ENCODE results near the gene RESF1.

DNA sequence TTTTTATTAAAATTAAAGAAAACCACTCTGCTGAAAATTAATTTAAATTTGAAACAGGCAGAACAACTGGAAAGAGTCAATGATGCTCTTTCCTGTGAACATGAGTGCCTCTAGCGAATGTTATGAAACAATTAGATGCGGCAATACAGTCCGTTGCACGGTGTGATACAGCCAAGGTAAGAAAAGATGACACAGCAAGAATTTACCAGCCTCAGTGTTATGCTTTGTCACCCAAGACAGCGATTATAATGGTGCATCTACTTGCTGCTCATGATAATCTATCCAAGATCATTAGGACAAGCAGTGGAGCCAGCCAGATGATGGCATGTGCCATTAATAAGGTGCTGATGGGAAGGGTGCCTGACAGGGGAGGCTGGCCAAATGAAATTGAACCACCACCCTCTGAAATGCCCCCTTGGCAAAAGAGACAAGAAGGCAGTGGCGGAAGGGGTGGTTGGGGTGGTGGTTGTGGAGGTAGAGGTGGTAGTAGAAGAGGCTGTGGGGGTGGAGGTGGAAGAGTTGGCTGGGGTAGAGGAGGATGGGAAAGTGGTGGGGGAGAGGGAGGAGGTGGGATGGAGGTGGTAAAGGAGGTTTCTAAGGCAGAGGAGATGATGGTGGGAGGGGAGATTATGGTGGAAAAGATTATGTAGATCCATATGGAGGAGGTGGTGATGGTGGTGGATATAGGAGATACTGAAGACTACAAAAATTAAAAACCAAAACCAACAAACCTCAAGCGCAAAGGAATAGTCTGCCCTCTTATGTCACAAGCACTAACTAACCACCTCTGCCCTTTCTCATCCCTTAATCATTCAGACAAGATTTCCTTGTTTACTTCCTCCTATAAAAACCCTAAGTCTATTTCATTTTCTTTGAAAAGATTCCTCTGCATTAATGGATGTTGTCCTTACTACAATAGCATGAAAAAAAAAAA is 4.0 kb upstream of the RESF1 start:
- TF ChIP-seq, protein P1, sequence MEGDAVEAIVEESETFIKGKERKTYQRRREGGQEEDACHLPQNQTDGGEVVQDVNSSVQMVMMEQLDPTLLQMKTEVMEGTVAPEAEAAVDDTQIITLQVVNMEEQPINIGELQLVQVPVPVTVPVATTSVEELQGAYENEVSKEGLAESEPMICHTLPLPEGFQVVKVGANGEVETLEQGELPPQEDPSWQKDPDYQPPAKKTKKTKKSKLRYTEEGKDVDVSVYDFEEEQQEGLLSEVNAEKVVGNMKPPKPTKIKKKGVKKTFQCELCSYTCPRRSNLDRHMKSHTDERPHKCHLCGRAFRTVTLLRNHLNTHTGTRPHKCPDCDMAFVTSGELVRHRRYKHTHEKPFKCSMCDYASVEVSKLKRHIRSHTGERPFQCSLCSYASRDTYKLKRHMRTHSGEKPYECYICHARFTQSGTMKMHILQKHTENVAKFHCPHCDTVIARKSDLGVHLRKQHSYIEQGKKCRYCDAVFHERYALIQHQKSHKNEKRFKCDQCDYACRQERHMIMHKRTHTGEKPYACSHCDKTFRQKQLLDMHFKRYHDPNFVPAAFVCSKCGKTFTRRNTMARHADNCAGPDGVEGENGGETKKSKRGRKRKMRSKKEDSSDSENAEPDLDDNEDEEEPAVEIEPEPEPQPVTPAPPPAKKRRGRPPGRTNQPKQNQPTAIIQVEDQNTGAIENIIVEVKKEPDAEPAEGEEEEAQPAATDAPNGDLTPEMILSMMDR (conservative IDR thresholded peaks at IDR 0.05 in 1 of 2, IDR thresholded peaks at IDR 0.05 in 1 of 2; ENCODE audit: low read depth in 1 of 2, low read length in 2 of 2) = no peak
- TF ChIP-seq EZH2 (IDR thresholded peaks at IDR 0.05; ENCODE audit: low read length, missing control alignments) = no peak

Data from fibroblast of lung (primary cell).